ENCODE measurements around the gene SMIM7.
"Not testable (repeated sequence)": the region's sequence is repeated elsewhere in the genome, so short reads cannot be mapped to it uniquely, and the experiment has no call there.

The SMIM7 gene

DNA sequence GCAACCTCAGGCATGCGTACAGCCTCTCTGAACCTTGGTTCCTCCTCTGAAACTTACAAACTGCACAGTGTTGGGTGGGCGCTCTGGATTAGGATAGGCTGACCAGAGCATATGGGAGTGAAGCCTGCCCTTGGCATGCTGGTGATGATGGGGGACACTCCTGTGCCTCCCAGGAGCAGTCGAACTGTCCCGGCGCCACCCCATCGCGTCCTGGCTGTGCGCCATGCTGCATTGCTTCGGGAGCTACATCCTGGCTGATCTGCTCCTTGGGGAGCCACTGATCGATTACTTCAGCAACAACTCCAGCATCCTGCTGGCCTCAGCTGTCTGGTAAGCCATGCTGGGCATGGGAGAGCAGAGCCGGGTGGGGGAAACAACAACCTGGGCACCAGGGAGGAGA lies 19.9 kb upstream of the SMIM7 start:
- no peak overlapping the region for H3K27ac ChIP-seq
- no peak for TF ChIP-seq ZFX (IDR thresholded peaks at IDR 0.05; ENCODE audit: borderline replicate concordance)
- TF ChIP-seq, protein P1, sequence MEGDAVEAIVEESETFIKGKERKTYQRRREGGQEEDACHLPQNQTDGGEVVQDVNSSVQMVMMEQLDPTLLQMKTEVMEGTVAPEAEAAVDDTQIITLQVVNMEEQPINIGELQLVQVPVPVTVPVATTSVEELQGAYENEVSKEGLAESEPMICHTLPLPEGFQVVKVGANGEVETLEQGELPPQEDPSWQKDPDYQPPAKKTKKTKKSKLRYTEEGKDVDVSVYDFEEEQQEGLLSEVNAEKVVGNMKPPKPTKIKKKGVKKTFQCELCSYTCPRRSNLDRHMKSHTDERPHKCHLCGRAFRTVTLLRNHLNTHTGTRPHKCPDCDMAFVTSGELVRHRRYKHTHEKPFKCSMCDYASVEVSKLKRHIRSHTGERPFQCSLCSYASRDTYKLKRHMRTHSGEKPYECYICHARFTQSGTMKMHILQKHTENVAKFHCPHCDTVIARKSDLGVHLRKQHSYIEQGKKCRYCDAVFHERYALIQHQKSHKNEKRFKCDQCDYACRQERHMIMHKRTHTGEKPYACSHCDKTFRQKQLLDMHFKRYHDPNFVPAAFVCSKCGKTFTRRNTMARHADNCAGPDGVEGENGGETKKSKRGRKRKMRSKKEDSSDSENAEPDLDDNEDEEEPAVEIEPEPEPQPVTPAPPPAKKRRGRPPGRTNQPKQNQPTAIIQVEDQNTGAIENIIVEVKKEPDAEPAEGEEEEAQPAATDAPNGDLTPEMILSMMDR (IDR thresholded peaks at IDR 0.05) = no peak

DNA sequence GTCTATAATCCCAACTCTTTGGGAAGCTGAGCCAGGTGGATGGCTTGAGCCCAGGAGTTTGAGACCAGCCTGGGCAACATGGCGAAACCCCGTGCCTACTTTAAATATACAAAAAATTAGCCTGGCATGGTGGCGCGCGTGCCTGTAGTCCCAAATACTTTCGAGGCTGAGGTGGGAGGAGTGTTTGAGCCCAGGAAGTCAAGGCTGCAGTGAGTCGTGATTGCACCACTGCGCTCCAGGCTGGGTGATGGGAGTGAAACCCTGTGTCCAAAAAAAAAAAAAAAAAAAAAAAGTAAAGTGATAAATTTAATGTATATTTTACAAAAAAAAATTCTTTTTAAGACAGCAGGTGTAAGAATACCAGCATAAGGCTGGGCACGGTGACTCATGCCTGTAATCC lies 18.6 kb upstream of the SMIM7 start:
- TF ChIP-seq, protein P1 (IDR thresholded peaks at IDR 0.05) = no peak
- TF ChIP-seq ZFX (IDR thresholded peaks at IDR 0.05; ENCODE audit: borderline replicate concordance) = no peak
- no peak overlapping the region for H3K27ac ChIP-seq

DNA sequence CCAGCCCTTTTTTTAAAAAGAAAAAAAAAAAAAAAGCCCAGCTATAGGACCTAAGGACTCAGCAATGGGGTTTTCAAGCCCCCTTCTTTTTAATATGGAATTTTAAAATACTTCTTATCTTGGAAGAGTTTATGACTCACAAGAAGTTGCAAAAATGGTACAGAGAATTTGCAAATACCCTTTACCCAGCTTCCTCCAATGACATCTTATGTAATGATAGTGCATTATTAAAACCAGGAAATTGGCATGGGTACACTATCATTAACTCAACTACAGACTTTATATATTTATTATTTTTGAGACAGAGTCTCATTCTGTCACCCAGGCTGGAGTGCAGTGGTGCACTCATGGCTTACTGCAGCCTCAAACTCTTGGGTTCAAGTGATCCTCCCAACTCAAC lies 17.1 kb upstream of the SMIM7 start:
- H3K27ac ChIP-seq = no peak overlapping the region

DNA sequence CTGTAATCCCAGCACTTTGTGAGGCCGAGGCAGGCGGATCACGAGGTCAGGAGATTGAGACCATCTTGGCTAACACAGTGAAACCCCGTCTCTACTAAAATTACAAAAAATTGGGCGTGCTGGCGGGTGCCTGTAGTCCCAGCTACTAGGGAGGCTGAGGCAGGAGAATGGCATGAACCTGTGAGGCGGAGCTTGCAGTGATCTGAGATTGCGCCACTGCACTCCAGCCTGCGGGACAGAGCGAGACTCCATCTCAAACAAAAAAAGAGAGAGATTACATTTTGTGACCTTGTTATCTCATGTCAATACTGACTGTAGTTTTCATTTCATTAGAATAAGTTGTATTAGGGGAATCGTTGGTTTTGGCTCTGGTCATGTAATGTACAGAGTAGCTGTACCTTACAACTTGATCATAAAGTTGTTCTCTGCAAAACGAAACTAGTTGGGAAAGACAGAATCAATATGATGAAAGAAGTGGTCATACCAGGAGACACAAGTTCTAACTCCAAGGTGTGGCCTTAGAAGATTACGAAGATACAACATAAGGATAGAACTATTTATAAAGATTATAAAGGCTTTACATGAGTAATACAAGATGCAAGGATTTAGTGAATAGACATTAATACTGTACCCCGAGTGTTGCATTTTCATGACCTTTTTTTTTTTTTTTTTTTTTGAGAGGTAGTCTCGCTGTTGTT lies 16.3 kb upstream of the SMIM7 start:
- no peak overlapping the region for H3K27ac ChIP-seq
- no peak for TF ChIP-seq ZFX (IDR thresholded peaks at IDR 0.05; ENCODE audit: borderline replicate concordance)
- TF ChIP-seq, protein P1 (IDR thresholded peaks at IDR 0.05) = no peak

More for the DNA sequence above, 17.1 kb upstream of the SMIM7 start:
- TF ChIP-seq ZFX (IDR thresholded peaks at IDR 0.05; ENCODE audit: borderline replicate concordance) = no peak
- TF ChIP-seq, protein P1 (IDR thresholded peaks at IDR 0.05) = no peak

DNA sequence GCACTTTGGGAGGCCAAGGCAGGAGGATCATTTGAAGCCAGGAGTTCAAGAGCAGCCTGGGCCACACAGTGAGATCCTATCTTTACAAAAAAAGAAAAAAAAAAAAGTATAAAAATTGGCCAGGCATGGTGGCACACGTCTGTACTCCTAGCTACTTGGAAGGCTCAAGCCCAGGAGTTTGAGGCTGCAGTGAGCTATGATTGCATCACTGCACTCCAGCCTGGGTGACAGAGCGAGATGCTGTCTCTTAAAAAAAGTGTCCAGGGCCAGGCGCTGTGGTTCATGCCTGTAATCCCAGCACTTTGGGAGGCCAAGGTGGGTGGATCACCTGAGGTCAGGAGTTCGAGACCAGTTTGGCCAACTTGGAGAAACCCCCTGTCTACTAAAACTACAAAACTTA lies 13.9 kb upstream of the SMIM7 start:
- not testable (repeated sequence) for H3K27ac ChIP-seq

DNA sequence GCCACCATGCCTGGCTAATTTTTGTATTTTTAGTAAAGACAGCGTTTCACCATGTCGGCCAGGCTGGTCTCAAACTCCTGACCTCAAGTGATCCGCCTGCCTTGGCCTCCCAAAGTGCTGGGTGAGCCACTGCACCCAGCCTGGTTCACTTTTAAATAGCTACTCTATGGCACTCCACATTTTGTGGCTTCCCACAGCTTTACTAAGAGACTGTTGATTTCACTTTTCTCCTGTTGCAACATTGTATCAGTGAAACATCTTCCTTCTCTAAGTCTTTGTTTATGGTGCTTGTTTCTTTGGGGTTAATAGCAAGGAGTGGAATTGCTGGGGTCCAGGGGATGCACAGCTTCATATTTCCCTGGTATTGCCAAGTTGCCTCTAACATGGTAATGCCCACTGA lies 13.3 kb upstream of the SMIM7 start:
- H3K27ac ChIP-seq = no peak overlapping the region
- TF ChIP-seq ZFX (IDR thresholded peaks at IDR 0.05; ENCODE audit: borderline replicate concordance) = no peak
- TF ChIP-seq, protein P1 (IDR thresholded peaks at IDR 0.05) = no peak

DNA sequence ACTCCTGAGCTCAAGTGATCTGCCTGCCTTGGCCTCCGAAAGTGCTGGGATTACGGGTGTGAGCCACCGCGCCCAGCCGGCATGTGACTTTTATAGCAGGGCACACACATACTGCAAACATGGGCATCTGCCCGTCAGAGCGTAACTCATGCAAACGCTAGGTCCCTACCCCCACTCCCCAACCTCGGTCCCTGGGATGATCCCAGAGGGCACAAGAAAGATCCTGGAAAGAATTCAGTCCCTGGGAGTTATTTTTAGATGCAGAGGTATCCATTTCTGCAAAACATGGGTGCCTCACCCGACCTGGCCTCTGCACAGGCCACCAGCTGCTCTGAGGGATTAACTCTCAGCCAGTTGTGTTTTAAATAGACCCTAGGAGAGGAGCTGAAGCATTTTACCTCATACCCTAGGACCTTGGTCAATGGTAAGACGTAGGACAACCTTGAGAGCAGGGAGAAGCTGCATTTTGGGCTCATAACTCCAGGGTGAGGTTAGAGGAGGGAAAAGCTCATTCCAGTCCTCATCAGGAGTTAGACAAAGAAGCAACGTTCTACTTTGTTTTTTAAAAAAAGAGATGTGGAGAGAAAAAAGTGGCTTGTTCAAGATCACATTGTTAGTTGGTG lies 11.8 kb upstream of the SMIM7 start:
- TF ChIP-seq ZFX (IDR thresholded peaks at IDR 0.05; ENCODE audit: borderline replicate concordance) = no peak
- TF ChIP-seq, protein P1 (IDR thresholded peaks at IDR 0.05) = no peak
- H3K27ac ChIP-seq = no peak overlapping the region

All from 22Rv1 (cell line).